ENCODE measurements around the gene CCDC179.

DNA sequence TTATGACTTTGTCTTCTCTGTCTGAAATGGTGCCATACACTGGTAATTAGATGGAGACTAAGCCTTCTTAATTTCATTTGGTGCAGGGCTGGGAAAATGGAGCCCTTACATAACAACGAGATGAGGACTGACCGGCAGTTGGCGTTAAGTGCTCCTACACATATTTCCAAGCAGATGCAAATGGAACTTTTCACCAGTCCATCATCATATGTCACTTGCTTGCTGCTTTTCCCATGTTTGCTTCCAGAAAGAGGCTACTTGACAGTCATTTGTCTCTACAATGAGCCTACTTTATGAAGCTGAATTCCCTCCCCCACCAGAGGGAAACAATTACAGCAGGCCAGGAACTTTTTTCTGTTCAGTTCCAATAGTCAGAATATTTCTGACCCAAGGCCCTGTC lies 63.2 kb downstream of the CCDC179 start:
- no peak for TF ChIP-seq POLR2A (IDR thresholded peaks at IDR 0.05; ENCODE audit: low read depth, low read length)
- TF ChIP-seq TAF1 (IDR thresholded peaks at IDR 0.05; ENCODE audit: low read depth, low read length): no peak
- no peak for TF ChIP-seq POU2F2 (IDR thresholded peaks at IDR 0.05; ENCODE audit: low read depth, low read length)
- no peak for TF ChIP-seq PAX5 (IDR thresholded peaks at IDR 0.05; ENCODE audit: insufficient read depth, low read length, severe bottlenecking)
- no peak for TF ChIP-seq SPI1 (IDR thresholded peaks at IDR 0.05; ENCODE audit: low read depth, low read length)
